ENCODE measurements around the gene ADD1.

Gene ADD1

GRCh38 chr4:2834001-2834921, 9.4 kb upstream of the ADD1 start:
- DNase-seq (ENCODE audit: low read depth in 3 of 3), result no peak

GRCh38 chr4:2835978-2836377, 7.7 kb upstream of the ADD1 start:
- no peak for DNase-seq (ENCODE audit: low read depth in 3 of 3)

- DNase-seq (ENCODE audit: low read depth in 3 of 3), result no peak
These were observed 7.2 kb upstream of the ADD1 start for GRCh38 chr4:2836391-2836859.

GRCh38 chr4:2837110-2837903, 6.3 kb upstream of the ADD1 start:
- DNase-seq (ENCODE audit: low read depth in 3 of 3), result no peak

- peak; percentile 38 to 58 (median 54) for DNase-seq (ENCODE audit: low read depth in 3 of 3)
These were observed 5.6 kb upstream of the ADD1 start for GRCh38 chr4:2837904-2838496.

- DNase-seq (ENCODE audit: low read depth in 3 of 3), result no peak
These were observed 4.6 kb upstream of the ADD1 start for GRCh38 chr4:2839060-2839459.

- DNase-seq (ENCODE audit: low read depth in 3 of 3), result no peak
These were observed 869 bp upstream of the ADD1 start for GRCh38 chr4:2842687-2843262.

- DNase-seq (ENCODE audit: low read depth in 3 of 3), result peak in 1 of 3 experiments; percentile 16
These were observed 419 bp downstream of the ADD1 start for GRCh38 chr4:2843941-2844584.

- no peak for DNase-seq (ENCODE audit: low read depth in 3 of 3)
These were observed 2.5 kb downstream of the ADD1 start for GRCh38 chr4:2846172-2846571.

GRCh38 chr4:2847302-2847871, 3.7 kb downstream of the ADD1 start:
- no peak for DNase-seq (ENCODE audit: low read depth in 3 of 3)

GRCh38 chr4:2848449-2848848, 4.8 kb downstream of the ADD1 start:
- no peak for DNase-seq (ENCODE audit: low read depth in 3 of 3)

GRCh38 chr4:2849267-2850152, 5.9 kb downstream of the ADD1 start:
- no peak for DNase-seq (ENCODE audit: low read depth in 3 of 3)

- no peak for DNase-seq (ENCODE audit: low read depth in 3 of 3)
These were observed 7.5 kb downstream of the ADD1 start for GRCh38 chr4:2850966-2851798.

GRCh38 chr4:2852481-2852921, 8.9 kb downstream of the ADD1 start:
- no peak for DNase-seq (ENCODE audit: low read depth in 3 of 3)

GRCh38 chr4:2855584-2855983, 11.9 kb downstream of the ADD1 start:
- no peak for DNase-seq (ENCODE audit: low read depth in 3 of 3)

- no peak for DNase-seq (ENCODE audit: low read depth in 3 of 3)
These were observed 12.6 kb downstream of the ADD1 start for GRCh38 chr4:2856266-2856665.

GRCh38 chr4:2857349-2857927, 13.8 kb downstream of the ADD1 start:
- no peak for DNase-seq (ENCODE audit: low read depth in 3 of 3)

- DNase-seq (ENCODE audit: low read depth in 3 of 3), result no peak
These were observed 15.0 kb downstream of the ADD1 start for GRCh38 chr4:2858451-2859217.
